Natural killer cell (primary cell): Measurements from ENCODE around the gene MYL10. TPM values are rescaled to one million over a fixed set of nuclear protein-coding genes. Genes with fewer than 3 reads are reported as not detected.

Experiments used
- ATAC-seq, 3 donors: fragments of 150-1000 bp in 2 of 3; fragments of 200-7000 bp in 1 of 3; cut with Tn5 transposase; 1 replicate in 1 of 3; 2 replicates in 2 of 3; pipeline ENCODE4 v1.10.0; 2021; ENCODE audit warnings: mild to moderate bottlenecking in 2 of 3, moderate library complexity in 2 of 3
- DNase-seq, 2 donors: peaks; one replicate each; pipeline versions ENCODE4 v3.0.0 to v3.0.0-alpha.2; 2013 to 2021; ENCODE audit warnings: mixed read lengths in 1 of 2
- H3K27ac ChIP-seq: one replicate; pipeline ENCODE4 v1.5.1; 2013; ENCODE audit warnings: mild to moderate bottlenecking, low read length
- H3K27me3 ChIP-seq: one replicate; pipeline ENCODE4 v1.6.1; 2013; ENCODE audit warnings: low read length; ENCODE audit not compliant: control insufficient read depth, insufficient read depth
- H3K36me3 ChIP-seq: one replicate; pipeline ENCODE4 v1.6.1; 2013; ENCODE audit warnings: low read length; ENCODE audit not compliant: control insufficient read depth, insufficient read depth
- H3K4me1 ChIP-seq: one replicate; pipeline ENCODE4 v1.6.1; 2013; ENCODE audit warnings: low read length; ENCODE audit not compliant: control insufficient read depth, insufficient read depth
- H3K4me3 ChIP-seq: one replicate; pipeline ENCODE4 v1.5.1; 2013; ENCODE audit warnings: low read length
- H3K9me3 ChIP-seq: one replicate; pipeline ENCODE4 v1.6.1; 2013; ENCODE audit warnings: low read length; ENCODE audit not compliant: control insufficient read depth, insufficient read depth
- H3K27ac Mint-ChIP-seq, 2 donors: one replicate each; pipeline ENCODE4 v1.8.0; 2022; ENCODE audit warnings: mild to moderate bottlenecking in 2 of 2, mixed read lengths in 2 of 2, moderate library complexity in 1 of 2
- H3K27me3 Mint-ChIP-seq, 2 donors: one replicate each; pipeline ENCODE4 v1.8.0; 2022; ENCODE audit warnings: low read depth in 2 of 2, mixed read lengths in 2 of 2
- H3K36me3 Mint-ChIP-seq: one replicate; pipeline ENCODE4 v1.8.0; 2022; ENCODE audit warnings: mixed read lengths
- H3K4me1 Mint-ChIP-seq, 2 donors: one replicate each; pipeline ENCODE4 v1.8.0; 2022; ENCODE audit warnings: mixed read lengths in 2 of 2
- H3K4me3 Mint-ChIP-seq: one replicate; pipeline ENCODE4 v1.8.0; 2022; ENCODE audit warnings: mild to moderate bottlenecking, moderate library complexity, mixed read lengths
- H3K9me3 Mint-ChIP-seq, 2 donors: one replicate each; pipeline ENCODE4 v1.8.0; 2022; ENCODE audit warnings: mixed read lengths in 2 of 2
- WGBS: methylation state at CpG from one replicate; pipeline ENCODE4 v1.1.7; 2013; ENCODE audit warnings: missing lambda C conversion rate; ENCODE audit not compliant: insufficient coverage; 5-methylcytosine and 5-hydroxymethylcytosine counted together
- intact Hi-C: fragments of 100-400 bp; cut with micrococcal nuclease; formaldehyde crosslinking; loops from one replicate; pipeline ENCODE4 v1.14.2; 2022
- total RNA-seq, 4 donors: library from RNA; stranded (reverse); fragments of 120-200 nt in 1 of 4; gene quantifications; one replicate each; pipeline versions ENCODE4 v1.2.3 to v1.2.4, GENCODE V29; 2013 to 2022
- TF ChIP-seq, protein P1 (sequence below): fragments of 200-600 bp; IDR thresholded peaks from one replicate; pipeline ENCODE4 v1.8.0; 2022; ENCODE audit warnings: antibody characterized with exemption

MYL10 gene
- total RNA-seq, 3 donors from 2014 or later (not counting 1 experiment from before 2014, with no cell fraction given): not detected

DNA sequence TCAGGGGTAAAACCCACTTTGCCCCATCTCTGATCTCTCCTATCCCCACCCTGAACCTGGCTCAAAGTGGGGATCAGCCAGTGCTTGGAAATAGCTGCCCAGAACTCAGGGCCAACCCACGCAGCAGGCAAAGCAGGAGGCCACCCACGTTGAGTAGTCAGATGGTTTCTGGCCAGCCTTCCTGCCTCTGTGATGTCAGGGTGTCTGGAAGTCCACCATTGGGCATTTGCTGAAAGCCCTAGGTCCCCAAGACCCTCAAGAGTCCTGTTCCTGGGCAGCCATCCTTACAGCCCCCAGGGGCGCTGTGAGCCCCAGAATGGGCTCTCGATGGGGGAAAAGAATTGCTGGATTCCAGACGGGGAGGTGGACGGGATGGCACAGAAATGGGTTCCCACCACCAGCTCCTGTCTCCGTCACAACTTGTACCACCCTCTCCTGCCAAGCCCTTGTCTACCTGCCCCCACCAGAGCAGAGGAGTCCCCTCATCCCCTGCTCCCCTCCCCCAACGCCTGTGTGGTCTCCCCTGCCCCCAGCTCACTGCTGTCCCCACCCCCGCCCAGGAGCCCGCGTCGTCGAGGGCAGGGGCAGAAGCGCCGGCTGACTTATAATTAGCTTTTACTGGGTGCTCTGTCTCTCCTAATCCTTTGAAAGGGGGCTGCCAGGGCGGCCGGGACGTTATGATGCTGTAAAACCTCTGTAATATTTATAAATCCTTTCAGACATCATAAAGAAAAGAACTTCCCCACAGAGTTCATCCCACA is 3.9 kb downstream of the MYL10 start:
- Mint-ChIP-seq H3K27ac (no peak overlapping the region), H3K36me3 (no peaks in the 10 kb centered on the region), H3K9me3 (no peaks in the 10 kb centered on the region), H3K4me3 (no peak overlapping the region), H3K4me1 (peaks cover 0 to 6% of the 10 kb centered on the region in 2 donors), H3K27me3 (peaks cover 0 to 18% of the 10 kb centered on the region in 2 donors)
- TF ChIP-seq, protein P1, sequence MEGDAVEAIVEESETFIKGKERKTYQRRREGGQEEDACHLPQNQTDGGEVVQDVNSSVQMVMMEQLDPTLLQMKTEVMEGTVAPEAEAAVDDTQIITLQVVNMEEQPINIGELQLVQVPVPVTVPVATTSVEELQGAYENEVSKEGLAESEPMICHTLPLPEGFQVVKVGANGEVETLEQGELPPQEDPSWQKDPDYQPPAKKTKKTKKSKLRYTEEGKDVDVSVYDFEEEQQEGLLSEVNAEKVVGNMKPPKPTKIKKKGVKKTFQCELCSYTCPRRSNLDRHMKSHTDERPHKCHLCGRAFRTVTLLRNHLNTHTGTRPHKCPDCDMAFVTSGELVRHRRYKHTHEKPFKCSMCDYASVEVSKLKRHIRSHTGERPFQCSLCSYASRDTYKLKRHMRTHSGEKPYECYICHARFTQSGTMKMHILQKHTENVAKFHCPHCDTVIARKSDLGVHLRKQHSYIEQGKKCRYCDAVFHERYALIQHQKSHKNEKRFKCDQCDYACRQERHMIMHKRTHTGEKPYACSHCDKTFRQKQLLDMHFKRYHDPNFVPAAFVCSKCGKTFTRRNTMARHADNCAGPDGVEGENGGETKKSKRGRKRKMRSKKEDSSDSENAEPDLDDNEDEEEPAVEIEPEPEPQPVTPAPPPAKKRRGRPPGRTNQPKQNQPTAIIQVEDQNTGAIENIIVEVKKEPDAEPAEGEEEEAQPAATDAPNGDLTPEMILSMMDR: no peak
- H3K4me3 ChIP-seq: no peak overlapping the region
- H3K27me3 ChIP-seq: peaks cover 2% of the 10 kb centered on the region
- H3K27ac ChIP-seq: no peak overlapping the region
- H3K9me3 ChIP-seq: no peaks in the 10 kb centered on the region
- DNase-seq (no peak), ATAC-seq (no peak)
- no peaks in the 10 kb centered on the region for H3K36me3 ChIP-seq
- H3K4me1 ChIP-seq: no peaks in the 10 kb centered on the region
- 15% methylated on average over 18 of the region's 18 CpGs for WGBS
- intact Hi-C loops: no loop called here

DNA sequence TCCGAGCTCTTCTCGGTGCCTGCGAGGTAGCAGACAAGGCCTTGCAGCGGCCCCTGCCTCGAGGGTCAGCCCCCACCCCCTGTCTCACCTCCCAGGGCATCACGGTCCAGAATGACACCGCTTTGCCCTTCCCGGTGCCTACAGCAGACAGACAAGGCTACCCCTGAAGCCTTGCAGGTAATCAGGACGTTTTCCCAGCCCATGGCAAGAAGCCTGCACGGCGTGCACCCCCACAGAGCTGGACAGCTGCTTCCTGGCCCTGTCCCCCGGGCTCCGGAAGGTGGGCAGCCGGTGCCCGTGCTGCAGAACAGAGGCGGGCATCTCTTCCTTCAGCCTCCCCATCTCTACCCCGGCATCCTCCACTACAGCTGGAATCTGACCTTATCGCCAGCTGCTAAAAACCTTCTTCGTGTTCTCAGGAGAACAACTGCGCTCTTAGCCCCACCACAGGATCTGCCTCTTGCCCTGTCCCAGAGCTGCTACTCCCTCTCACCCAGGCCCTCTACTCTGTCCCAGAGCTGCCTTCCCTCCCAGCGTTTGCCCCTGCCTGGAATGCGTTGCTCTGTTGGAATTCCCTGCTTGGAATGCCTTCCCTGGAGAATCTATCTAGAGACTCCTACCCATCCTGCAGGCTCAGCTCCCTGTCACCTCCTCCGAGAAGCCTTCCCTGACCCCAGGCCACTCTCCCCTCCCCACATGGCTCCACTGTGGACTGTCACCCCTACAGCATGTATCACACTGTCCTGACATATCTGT is 4.7 kb downstream of the MYL10 start:
- no peak for DNase-seq
- H3K4me1 Mint-ChIP-seq: peaks cover 0 to 6% of the 10 kb centered on the region in 2 donors

DNA sequence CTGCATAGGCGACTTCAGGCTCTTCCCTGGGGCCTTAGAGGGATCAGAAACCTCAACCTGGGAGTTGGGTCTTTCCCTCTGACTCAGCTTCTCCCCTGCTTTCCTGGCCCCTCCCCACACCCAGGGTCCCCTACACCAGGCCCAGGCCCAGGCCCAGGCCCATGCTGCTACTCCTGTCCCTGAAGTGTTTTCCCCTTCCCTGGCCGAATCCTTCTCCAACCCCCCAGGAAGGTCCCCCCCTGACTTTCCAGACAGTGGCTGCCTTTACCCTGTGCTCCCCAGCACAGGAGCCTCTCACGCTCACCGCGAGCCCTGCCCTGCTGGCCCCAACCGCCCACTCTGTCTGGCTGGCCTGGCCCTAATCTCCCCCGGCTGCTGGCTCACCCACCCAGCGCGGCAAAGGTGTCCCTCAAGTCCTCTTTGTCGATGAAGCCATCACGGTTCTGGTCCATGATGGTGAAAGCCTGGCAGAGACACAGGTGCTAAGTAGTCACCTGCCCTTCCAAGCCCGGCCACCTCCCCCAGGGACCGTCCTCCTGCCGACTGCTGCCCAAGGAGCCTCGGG is 6.4 kb downstream of the MYL10 start:
- ATAC-seq (no peak), DNase-seq (no peak)
- WGBS: 89% methylated on average over 15 of the region's 15 CpGs
- intact Hi-C loops: no loop called here
- Histone ChIP-seq H3K9me3 (no peaks in the 10 kb centered on the region), H3K4me3 (no peak overlapping the region), H3K27me3 (peaks cover 2% of the 10 kb centered on the region), H3K27ac (no peak overlapping the region), H3K4me1 (no peaks in the 10 kb centered on the region), H3K36me3 (no peaks in the 10 kb centered on the region)
- Mint-ChIP-seq H3K4me1 (peaks cover 0 to 6% of the 10 kb centered on the region in 2 donors), H3K27ac (no peak overlapping the region), H3K27me3 (peaks cover 0 to 18% of the 10 kb centered on the region in 2 donors), H3K9me3 (no peaks in the 10 kb centered on the region), H3K4me3 (no peak overlapping the region), H3K36me3 (no peaks in the 10 kb centered on the region)
- TF ChIP-seq, protein P1: no peak

More for the DNA sequence above, 4.7 kb downstream of the MYL10 start:
- no peak for ATAC-seq
- H3K36me3 ChIP-seq: no peaks in the 10 kb centered on the region
- H3K27me3 ChIP-seq: peaks cover 2% of the 10 kb centered on the region
- H3K36me3 Mint-ChIP-seq: no peaks in the 10 kb centered on the region
- no peak overlapping the region for H3K27ac ChIP-seq
- 78% methylated on average over 23 of the region's 23 CpGs for WGBS
- intact Hi-C loops: no loop called here
- no peaks in the 10 kb centered on the region for H3K4me1 ChIP-seq
- H3K4me3 Mint-ChIP-seq: no peak overlapping the region
- H3K9me3 ChIP-seq: no peaks in the 10 kb centered on the region
- H3K9me3 Mint-ChIP-seq: no peaks in the 10 kb centered on the region
- TF ChIP-seq, protein P1: no peak
- no peak overlapping the region for H3K4me3 ChIP-seq
- no peak overlapping the region for H3K27ac Mint-ChIP-seq
- peaks cover 0 to 18% of the 10 kb centered on the region in 2 donors for H3K27me3 Mint-ChIP-seq
